HCT116 (cell line): ENCODE data around the gene FAM181A. TPM values are rescaled to one million over a fixed set of nuclear protein-coding genes. Genes with fewer than 3 reads are reported as not detected.

ENCODE experiments used
- ATAC-seq: fragments of 200-7000 bp; cut with Tn5 transposase; 2 replicates; pipeline ENCODE4 v1.9.1; 2020; ENCODE audit warnings: mild to moderate bottlenecking, moderate library complexity
- BruUV-seq: library from RNA; stranded (reverse); fragments of 400-500 nt; replicated peaks from 2 replicates; lab custom pipeline; 2021; lab: Mats Ljungman, UMichigan
- CTCF ChIA-PET: fragments of 300-600 bp; sonication (Branson Sonifier 250); formaldehyde crosslinking; loops from one replicate; lab custom pipeline; 2021; ENCODE audit warnings: antibody characterized with exemption; lab: Charles Lee
- POLR2A ChIA-PET: fragments of 300-600, 350-600 bp; sonication (Branson Sonifier 250); formaldehyde crosslinking; loops from one replicate; lab custom pipeline; 2021; ENCODE audit warnings: antibody characterized with exemption; lab: Charles Lee
- RAD21 ChIA-PET, 2 experiments: fragments of 300-600 bp; sonication (Branson Sonifier 250); formaldehyde crosslinking; loops; one replicate each; lab custom pipeline; 2023; ENCODE audit warnings: low total read pairs in 2 of 2; ENCODE audit not compliant: uncharacterized antibody in 2 of 2, unreplicated experiment in 2 of 2, low non-redundant PET in 1 of 2; lab: Charles Lee
- DNase-seq: peaks from one replicate; pipeline ENCODE4 v3.0.0-alpha.2; 2010; ENCODE audit warnings: low read depth, low spot score
- H2AFZ ChIP-seq: fragments of 200-600 bp; shearing (Covaris generic), sonication (generic); 2 replicates; pipeline ENCODE4 v1.6.1; 2017; ENCODE audit warnings: low read depth, mixed run types, mixed read lengths, antibody characterized with exemption, low read length; ENCODE audit not compliant: poor library complexity, severe bottlenecking
- H3K27ac ChIP-seq: 2 replicates; pipeline ENCODE4 v1.5.1; 2012; ENCODE audit warnings: low read depth, low read length
- H3K27me3 ChIP-seq: fragments of 200-600 bp; sonication (generic); 2 replicates; pipeline ENCODE4 v1.6.1; 2016; ENCODE audit warnings: mixed run types, low read length, mixed read lengths; ENCODE audit not compliant: insufficient read depth
- H3K36me3 ChIP-seq, 2 experiments: fragments of 200-500 bp in 1 of 2; fragments of 200-600 bp in 1 of 2; sonication (Bioruptor generic) in 1 of 2; sonication (generic) in 1 of 2; 2 replicates each; pipeline versions ENCODE4 v1.5.1 to v1.6.1; 2014 to 2016; ENCODE audit warnings: low read length in 2 of 2, inconsistent platforms in 1 of 2, mixed read lengths in 1 of 2, mixed run types in 1 of 2; ENCODE audit not compliant: insufficient read depth in 2 of 2, control insufficient read depth in 1 of 2
- H3K4me1 ChIP-seq, 2 experiments: fragments of 200-600 bp in 1 of 2; sonication (generic) in 1 of 2; 2 replicates each; pipeline versions ENCODE4 v1.5.1 to v1.6.1; 2012 to 2017; ENCODE audit warnings: low read length in 2 of 2, inconsistent platforms in 1 of 2, mild to moderate bottlenecking in 1 of 2, mixed read lengths in 1 of 2, mixed run types in 1 of 2, moderate library complexity in 1 of 2; ENCODE audit not compliant: insufficient read depth in 2 of 2, control insufficient read depth in 1 of 2
- H3K4me2 ChIP-seq: fragments of 200-600 bp; sonication (generic); 2 replicates; pipeline ENCODE4 v1.6.1; 2017; ENCODE audit warnings: mixed run types, low read length, mixed read lengths
- H3K4me3 ChIP-seq, 2 experiments: fragments of 200-600 bp in 1 of 2; sonication (generic) in 1 of 2; replicated peaks in 1 of 2; 2 replicates each; pipeline ENCODE4 v1.5.1; 2011 to 2016; ENCODE audit warnings: low read length in 2 of 2, control low read depth in 1 of 2, low read depth in 1 of 2, mild to moderate bottlenecking in 1 of 2, mixed read lengths in 1 of 2, mixed run types in 1 of 2
- H3K79me2 ChIP-seq: fragments of 200-600 bp; sonication (generic); 2 replicates; pipeline ENCODE4 v1.6.1; 2017; ENCODE audit warnings: mild to moderate bottlenecking, mixed run types, low read length, moderate library complexity, mixed read lengths; ENCODE audit not compliant: insufficient read depth
- H3K9ac ChIP-seq: fragments of 200-600 bp; sonication (generic); 2 replicates; pipeline ENCODE4 v1.6.1; 2016; ENCODE audit warnings: low read length, mixed read lengths
- H3K9me2 ChIP-seq: fragments of 200-600 bp; sonication (generic), shearing (Covaris generic); 2 replicates; pipeline ENCODE4 v1.6.1; 2017; ENCODE audit warnings: mixed run types, mild to moderate bottlenecking, moderate library complexity; ENCODE audit not compliant: insufficient read depth
- H3K9me3 ChIP-seq, 2 experiments: fragments of 200-500 bp in 1 of 2; fragments of 200-600 bp in 1 of 2; sonication (Bioruptor generic) in 1 of 2; sonication (generic) in 1 of 2; 2 replicates each; pipeline ENCODE4 v1.6.1; 2014 to 2017; ENCODE audit warnings: low read length in 2 of 2, mixed read lengths in 2 of 2, inconsistent platforms in 1 of 2, low read depth in 1 of 2, mild to moderate bottlenecking in 1 of 2, mixed run types in 1 of 2, moderate library complexity in 1 of 2; ENCODE audit not compliant: control insufficient read depth in 1 of 2, insufficient read depth in 1 of 2
- H4K20me1 ChIP-seq: fragments of 200-600 bp; sonication (generic), shearing (Covaris generic); 2 replicates; pipeline ENCODE4 v1.6.1; 2017; ENCODE audit warnings: mixed run types, mild to moderate bottlenecking, moderate library complexity; ENCODE audit not compliant: insufficient read depth
- ATF3 ChIP-seq: IDR thresholded peaks from 2 replicates; pipeline ENCODE4 v1.6.1; 2012
- TCF7L2 ChIP-seq: IDR thresholded peaks from 2 replicates; pipeline ENCODE4 v1.7.0; 2011; ENCODE audit warnings: borderline replicate concordance, inconsistent platforms; ENCODE audit not compliant: insufficient read depth, insufficient read length; ENCODE audit errors: extremely low read depth
- ZNF274 ChIP-seq: fragments of 200-500 bp; sonication (Bioruptor generic); IDR thresholded peaks from 2 replicates; pipeline ENCODE4 v1.6.1; 2014; ENCODE audit warnings: mild to moderate bottlenecking, low read depth, low read length, inconsistent platforms
- intact Hi-C: fragments of 100-400 bp; cut with micrococcal nuclease; formaldehyde crosslinking; loops from 2 replicates; pipeline ENCODE4 v1.10.0; 2022
- total RNA-seq: library from RNA; stranded (reverse); gene quantifications from one replicate; pipeline ENCODE4 v1.2.1, GENCODE V29; 2021; ENCODE audit not compliant: unreplicated experiment

The FAM181A gene
- total RNA-seq, 1 experiment from 2014 or later, result not detected

GRCh38 chr14:93973607-93974006 is 46.5 kb downstream of the FAM181A start:
- Histone ChIP-seq H3K27ac (no peak overlapping the region), H4K20me1 (no peaks in the 10 kb centered on the region), H3K4me3 (no peak overlapping the region), H3K4me2 (no peak overlapping the region), H3K36me3 (no peaks in the 10 kb centered on the region), H3K9ac (no peak overlapping the region), H2AFZ (no peak overlapping the region), H3K4me1 (peaks cover 0 to 7% of the 10 kb centered on the region in 2 experiments; a peak in 2 of 4 replicates), H3K27me3 (no peaks in the 10 kb centered on the region), H3K79me2 (no peaks in the 10 kb centered on the region), H3K9me3 (no peaks in the 10 kb centered on the region), H3K9me2 (no peaks in the 10 kb centered on the region)
- RAD21 ChIA-PET, result no interaction called here
- POLR2A ChIA-PET, result interaction anchor here (1.4 kb wide), 1 partner anchor 11 kb away, joined by 3 read pairs; no protein-coding TSS in a partner anchor
- no peak for TF ChIP-seq TCF7L2
- DNase-seq (no peak), ATAC-seq (no peak)
- CTCF ChIA-PET, result interaction anchor here (1.9 to 8.7 kb wide), 2 partner anchors 34 kb away, joined by 7 to 120 read pairs; no protein-coding TSS in a partner anchor
- BruUV-seq, result no TSS peak
- intact Hi-C loops, result no loop called here

GRCh38 chr14:93974299-93974698 is 47.2 kb downstream of the FAM181A start:
- CTCF ChIA-PET, result interaction anchor here (1.0 to 1.9 kb wide), 2 partner anchors 34 to 38 kb away, joined by 3 to 7 read pairs; no protein-coding TSS in a partner anchor
- Histone ChIP-seq H3K79me2 (no peaks in the 10 kb centered on the region), H2AFZ (no peak overlapping the region), H3K27me3 (no peaks in the 10 kb centered on the region), H3K4me2 (no peak overlapping the region), H3K9me2 (no peaks in the 10 kb centered on the region), H3K4me3 (no peak overlapping the region), H4K20me1 (no peaks in the 10 kb centered on the region), H3K27ac (no peak overlapping the region), H3K36me3 (no peaks in the 10 kb centered on the region), H3K4me1 (peaks cover 0 to 7% of the 10 kb centered on the region in 2 experiments; a peak in 2 of 4 replicates), H3K9ac (no peak overlapping the region), H3K9me3 (no peaks in the 10 kb centered on the region)
- RAD21 ChIA-PET, result no interaction called here
- TF ChIP-seq ZNF274 (no peak), ATF3 (no peak)
- intact Hi-C loops, result no loop called here
- no peak for ATAC-seq
- no TSS peak for BruUV-seq
- DNase-seq, result no peak
- POLR2A ChIA-PET, result interaction anchor here (1.4 kb wide), 1 partner anchor 10 kb away, joined by 3 read pairs; no protein-coding TSS in a partner anchor
